ENCODE data around the gene DGKD.

GRCh38 chr2:233326500-233326899 lies 27.8 kb upstream of the DGKD start:
- TF ChIP-seq TP53 (CRISPR knock-in tag; IDR thresholded peaks at IDR 0.05) = no peak
- TF ChIP-seq ZNF512 (CRISPR knock-in tag; IDR thresholded peaks at IDR 0.05; ENCODE audit: borderline replicate concordance) = no peak
- TF ChIP-seq CTCF (IDR thresholded peaks at IDR 0.05) = no peak
- TF ChIP-seq ELF4 (CRISPR knock-in tag; IDR thresholded peaks at IDR 0.05; ENCODE audit: low read depth) = no peak
- no peak for TF ChIP-seq CREB1 (CRISPR knock-in tag; IDR thresholded peaks at IDR 0.05)
- TF ChIP-seq AFF4 (CRISPR knock-in tag; IDR thresholded peaks at IDR 0.05; ENCODE audit: borderline replicate concordance) = no peak
- no peak for TF ChIP-seq MAX (CRISPR knock-in tag; IDR thresholded peaks at IDR 0.05)
- TF ChIP-seq ESRRA (CRISPR knock-in tag; IDR thresholded peaks at IDR 0.05; ENCODE audit: borderline replicate concordance) = no peak
- TF ChIP-seq TEAD1 (CRISPR knock-in tag; IDR thresholded peaks at IDR 0.05) = no peak
- no peak for TF ChIP-seq ZNF138 (CRISPR knock-in tag; conservative IDR thresholded peaks at IDR 0.05)
- TF ChIP-seq NR2C2 (CRISPR knock-in tag; IDR thresholded peaks at IDR 0.05) = no peak
